Measurements from ENCODE around the gene ZNF354B.

DNA sequence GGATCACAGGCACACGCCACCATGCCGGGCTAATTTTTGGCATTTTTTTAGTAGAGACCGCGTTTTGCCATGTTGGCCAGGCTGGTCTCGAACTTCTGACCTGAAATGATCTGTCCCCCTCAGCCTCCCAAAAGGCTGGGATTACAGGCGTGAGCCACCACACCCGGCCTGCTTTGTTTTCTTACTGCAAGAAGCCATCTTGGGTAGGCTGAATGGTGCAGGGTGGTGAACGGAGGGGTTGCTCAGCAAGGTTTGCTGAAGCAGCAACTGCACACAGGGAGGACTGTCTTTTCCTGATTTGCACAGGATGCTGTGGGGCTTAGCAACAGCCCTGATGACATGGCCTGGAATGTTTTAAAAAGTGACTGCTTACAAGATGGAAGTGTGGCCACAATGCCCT is 10.7 kb downstream of the ZNF354B start:
- TF ChIP-seq, protein P1, sequence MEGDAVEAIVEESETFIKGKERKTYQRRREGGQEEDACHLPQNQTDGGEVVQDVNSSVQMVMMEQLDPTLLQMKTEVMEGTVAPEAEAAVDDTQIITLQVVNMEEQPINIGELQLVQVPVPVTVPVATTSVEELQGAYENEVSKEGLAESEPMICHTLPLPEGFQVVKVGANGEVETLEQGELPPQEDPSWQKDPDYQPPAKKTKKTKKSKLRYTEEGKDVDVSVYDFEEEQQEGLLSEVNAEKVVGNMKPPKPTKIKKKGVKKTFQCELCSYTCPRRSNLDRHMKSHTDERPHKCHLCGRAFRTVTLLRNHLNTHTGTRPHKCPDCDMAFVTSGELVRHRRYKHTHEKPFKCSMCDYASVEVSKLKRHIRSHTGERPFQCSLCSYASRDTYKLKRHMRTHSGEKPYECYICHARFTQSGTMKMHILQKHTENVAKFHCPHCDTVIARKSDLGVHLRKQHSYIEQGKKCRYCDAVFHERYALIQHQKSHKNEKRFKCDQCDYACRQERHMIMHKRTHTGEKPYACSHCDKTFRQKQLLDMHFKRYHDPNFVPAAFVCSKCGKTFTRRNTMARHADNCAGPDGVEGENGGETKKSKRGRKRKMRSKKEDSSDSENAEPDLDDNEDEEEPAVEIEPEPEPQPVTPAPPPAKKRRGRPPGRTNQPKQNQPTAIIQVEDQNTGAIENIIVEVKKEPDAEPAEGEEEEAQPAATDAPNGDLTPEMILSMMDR (conservative IDR thresholded peaks at IDR 0.05) = no peak
- TF ChIP-seq EZH2 (IDR thresholded peaks at IDR 0.05; ENCODE audit: low read depth) = no peak
